H9 (cell line): ENCODE results near the gene NEAT1. TPM values are rescaled to one million over a fixed set of nuclear protein-coding genes. Genes with fewer than 3 reads are reported as not detected.

ENCODE experiments used
- DNase-seq: peaks from one replicate; pipeline ENCODE4 v3.0.0-alpha.2; 2017
- H2AFZ ChIP-seq: one replicate; pipeline ENCODE4 v1.6.1; 2013; ENCODE audit warnings: mild to moderate bottlenecking, low read length, control low read depth, moderate library complexity
- H2AK5ac ChIP-seq: 2 replicates; pipeline ENCODE4 v1.6.1; 2013; ENCODE audit warnings: low read length, control low read depth, mixed read lengths; ENCODE audit not compliant: insufficient read length
- H2BK120ac ChIP-seq: one replicate; pipeline ENCODE4 v1.6.1; 2013; ENCODE audit warnings: low read depth, mild to moderate bottlenecking, low read length, control low read depth, inconsistent platforms; ENCODE audit not compliant: poor library complexity, severe bottlenecking
- H2BK12ac ChIP-seq: 2 replicates; pipeline ENCODE4 v1.6.1; 2013; ENCODE audit warnings: low read length, control low read depth, mixed read lengths, low read depth; ENCODE audit not compliant: insufficient read length
- H2BK15ac ChIP-seq: 2 replicates; pipeline ENCODE4 v1.6.1; 2013; ENCODE audit warnings: low read depth, low read length, control low read depth
- H2BK20ac ChIP-seq: one replicate; pipeline ENCODE4 v1.6.1; 2013; ENCODE audit warnings: low read depth, mild to moderate bottlenecking, low read length, control low read depth, inconsistent platforms; ENCODE audit not compliant: poor library complexity, severe bottlenecking
- H2BK5ac ChIP-seq: 2 replicates; pipeline ENCODE4 v1.6.1; 2013; ENCODE audit warnings: low read length, control low read depth, mixed read lengths; ENCODE audit not compliant: insufficient read length
- H3K14ac ChIP-seq: 2 replicates; pipeline ENCODE4 v1.6.1; 2013; ENCODE audit warnings: low read length, control low read depth; ENCODE audit not compliant: insufficient read depth
- H3K18ac ChIP-seq: 2 replicates; pipeline ENCODE4 v1.6.1; 2013; ENCODE audit warnings: low read depth, mild to moderate bottlenecking, mixed read lengths, low read length, control low read depth; ENCODE audit not compliant: insufficient read length
- H3K23ac ChIP-seq: 2 replicates; pipeline ENCODE4 v1.6.1; 2013; ENCODE audit warnings: low read length, control low read depth, mixed read lengths, low read depth; ENCODE audit not compliant: insufficient read length
- H3K23me2 ChIP-seq: 2 replicates; pipeline ENCODE4 v1.6.1; 2013; ENCODE audit warnings: low read depth, mild to moderate bottlenecking, mixed read lengths, low read length, control low read depth; ENCODE audit not compliant: insufficient read length, poor library complexity, severe bottlenecking
- H3K27ac ChIP-seq: 2 replicates; pipeline ENCODE4 v1.5.1; 2013; ENCODE audit warnings: low read length, control low read depth, mixed read lengths, low read depth; ENCODE audit not compliant: insufficient read length
- H3K27me3 ChIP-seq: 2 replicates; pipeline ENCODE4 v1.6.1; 2013; ENCODE audit warnings: low read length, control low read depth, inconsistent platforms; ENCODE audit not compliant: insufficient read depth
- H3K4ac ChIP-seq: 2 replicates; pipeline ENCODE4 v1.6.1; 2013; ENCODE audit warnings: low read depth, mild to moderate bottlenecking, control low read depth, inconsistent platforms, low read length, moderate library complexity
- H3K4me1 ChIP-seq: 2 replicates; pipeline ENCODE4 v1.6.1; 2013; ENCODE audit warnings: low read length, control low read depth, inconsistent platforms; ENCODE audit not compliant: insufficient read depth
- H3K4me2 ChIP-seq: 2 replicates; pipeline ENCODE4 v1.6.1; 2013; ENCODE audit warnings: low read length, control low read depth, mixed read lengths; ENCODE audit not compliant: insufficient read length, insufficient read depth
- H3K56ac ChIP-seq: 2 replicates; pipeline ENCODE4 v1.6.1; 2013; ENCODE audit warnings: low read depth, mild to moderate bottlenecking, mixed read lengths, low read length, control low read depth; ENCODE audit not compliant: insufficient read length
- H3K79me1 ChIP-seq: 2 replicates; pipeline ENCODE4 v1.6.1; 2013; ENCODE audit warnings: low read depth, mild to moderate bottlenecking, moderate library complexity, low read length, control low read depth, inconsistent platforms; ENCODE audit not compliant: insufficient read depth, poor library complexity, severe bottlenecking
- H3K79me2 ChIP-seq: 2 replicates; pipeline ENCODE4 v1.6.1; 2013; ENCODE audit warnings: low read length, control low read depth, inconsistent platforms; ENCODE audit not compliant: insufficient read depth
- H3K9ac ChIP-seq: 2 replicates; pipeline ENCODE4 v1.6.1; 2013; ENCODE audit warnings: low read length, control low read depth, mixed read lengths; ENCODE audit not compliant: insufficient read length; ENCODE audit errors: extremely low read depth
- H3K9me3 ChIP-seq: one replicate; pipeline ENCODE4 v1.6.1; 2013; ENCODE audit warnings: low read depth, low read length, inconsistent platforms; ENCODE audit not compliant: control insufficient read depth
- H3T11ph ChIP-seq: one replicate; pipeline ENCODE4 v1.6.1; 2013; ENCODE audit warnings: mild to moderate bottlenecking, low read length, control low read depth, inconsistent platforms
- H4K20me1 ChIP-seq: one replicate; pipeline ENCODE4 v1.6.1; 2013; ENCODE audit not compliant: control insufficient read depth, insufficient read length, insufficient read depth
- H4K5ac ChIP-seq: 2 replicates; pipeline ENCODE4 v1.6.1; 2013; ENCODE audit warnings: low read depth, mild to moderate bottlenecking, mixed read lengths, low read length, control low read depth; ENCODE audit not compliant: insufficient read length
- H4K8ac ChIP-seq: replicated peaks from 2 replicates; pipeline ENCODE4 v1.6.1; 2013; ENCODE audit warnings: low read length, control low read depth, mixed read lengths, low read depth; ENCODE audit not compliant: insufficient read length
- H4K91ac ChIP-seq: 2 replicates; pipeline ENCODE4 v1.6.1; 2013; ENCODE audit warnings: low read depth, mild to moderate bottlenecking, moderate library complexity, mixed read lengths, low read length, control low read depth; ENCODE audit not compliant: insufficient read length
- H3K27ac Mint-ChIP-seq, 3 experiments: 2 replicates in 2 of 3; 3 replicates in 1 of 3; pipeline ENCODE4 v1.8.0; 2020 to 2021; ENCODE audit warnings: mixed read lengths in 3 of 3, mild to moderate bottlenecking in 1 of 3, moderate library complexity in 1 of 3
- H3K27me3 Mint-ChIP-seq: 2 replicates; pipeline ENCODE4 v1.8.0; 2021; ENCODE audit warnings: low read depth, mild to moderate bottlenecking, moderate library complexity, mixed read lengths
- H3K36me3 Mint-ChIP-seq, 3 experiments: 2 replicates in 2 of 3; 3 replicates in 1 of 3; pipeline ENCODE4 v1.8.0; 2020 to 2021; ENCODE audit warnings: low read depth in 3 of 3, mixed read lengths in 3 of 3; ENCODE audit not compliant: insufficient read depth in 1 of 3
- H3K4me1 Mint-ChIP-seq, 2 experiments: 2 replicates each; pipeline ENCODE4 v1.8.0; 2020; ENCODE audit warnings: mixed read lengths in 2 of 2
- H3K4me3 Mint-ChIP-seq, 2 experiments: 2 replicates in 1 of 2; 3 replicates in 1 of 2; pipeline ENCODE4 v1.8.0; 2020 to 2021; ENCODE audit warnings: mild to moderate bottlenecking in 2 of 2, mixed read lengths in 2 of 2, moderate library complexity in 1 of 2
- H3K9me3 Mint-ChIP-seq, 2 experiments: 2 replicates in 1 of 2; 3 replicates in 1 of 2; pipeline ENCODE4 v1.8.0; 2020; ENCODE audit warnings: mild to moderate bottlenecking in 2 of 2, mixed read lengths in 2 of 2, moderate library complexity in 1 of 2
- WGBS: extraction: QIAGEN DNeasy Blood & Tissue Kit; methylation state at CpG from one replicate; pipeline ENCODE4 v1.1.7; 2013; ENCODE audit warnings: missing lambda C conversion rate, low lambda C conversion rate, mixed read lengths; ENCODE audit not compliant: insufficient read length; ENCODE audit errors: extremely low coverage; 5-methylcytosine and 5-hydroxymethylcytosine counted together
- total RNA-seq: library from RNA; stranded (reverse); gene quantifications from 2 replicates; pipeline ENCODE4 v1.2.1, GENCODE V29; 2021
- TF ChIP-seq, protein P1 (sequence below): fragments of 200-600 bp; sonication (generic); conservative IDR thresholded peaks from 3 replicates; pipeline ENCODE4 v1.8.0; 2021; ENCODE audit warnings: antibody characterized with exemption, mild to moderate bottlenecking

Gene NEAT1
- total RNA-seq, 1 experiment from 2014 or later: 12.7 TPM

DNA sequence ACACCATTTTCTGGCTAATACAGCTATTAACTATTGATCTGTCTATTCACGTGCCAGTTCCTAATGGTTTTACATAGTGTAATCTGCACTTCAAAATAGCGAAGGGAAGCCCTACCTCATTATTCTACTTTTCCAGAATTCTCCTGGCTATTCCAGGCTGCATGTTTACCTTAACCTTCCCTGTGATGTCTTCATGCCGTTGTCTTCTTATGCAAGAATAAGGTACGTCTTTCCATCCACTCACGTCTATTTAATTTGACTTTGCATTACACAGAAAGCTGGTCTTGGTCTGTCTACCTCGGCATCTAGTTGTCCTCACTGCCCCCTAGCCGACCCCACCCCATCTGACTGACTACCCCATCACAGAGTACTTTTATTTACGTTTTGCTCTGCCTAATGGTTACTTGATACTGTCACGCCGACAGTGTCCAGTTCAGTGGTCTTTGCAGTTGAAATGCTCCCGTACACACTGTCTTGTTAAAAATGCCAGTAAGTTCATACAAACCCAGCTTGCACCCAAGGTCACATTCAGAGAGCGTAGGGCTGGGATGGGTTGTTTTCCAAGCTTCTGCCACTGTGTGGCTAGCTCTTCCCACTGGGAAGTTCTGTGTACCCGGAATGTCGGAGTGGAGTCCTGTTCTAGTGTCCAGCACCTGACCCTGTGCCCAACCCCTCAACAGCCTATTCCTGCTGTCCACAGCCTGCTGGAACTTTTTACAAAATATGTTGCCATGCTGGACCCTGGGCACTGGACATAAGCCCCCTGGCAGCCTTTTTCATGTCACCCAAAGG, 15.0 kb downstream of the NEAT1 start:
- H3K4me2 ChIP-seq: no peak overlapping the region
- H4K5ac ChIP-seq: no peak overlapping the region
- no peak overlapping the region for H3K23ac ChIP-seq
- DNase-seq: no peak
- H3K56ac ChIP-seq: no peak overlapping the region
- H3K4me3 Mint-ChIP-seq: no peak overlapping the region
- no peaks in the 10 kb centered on the region for H4K20me1 ChIP-seq
- no peaks in the 10 kb centered on the region for H3K79me2 ChIP-seq
- no peaks in the 10 kb centered on the region for H3K79me1 ChIP-seq
- H3T11ph ChIP-seq: no peak overlapping the region
- H4K8ac ChIP-seq: no peak overlapping the region
- H2AK5ac ChIP-seq: no peak overlapping the region
- no peaks in the 10 kb centered on the region for H3K4me1 ChIP-seq
- TF ChIP-seq, protein P1, sequence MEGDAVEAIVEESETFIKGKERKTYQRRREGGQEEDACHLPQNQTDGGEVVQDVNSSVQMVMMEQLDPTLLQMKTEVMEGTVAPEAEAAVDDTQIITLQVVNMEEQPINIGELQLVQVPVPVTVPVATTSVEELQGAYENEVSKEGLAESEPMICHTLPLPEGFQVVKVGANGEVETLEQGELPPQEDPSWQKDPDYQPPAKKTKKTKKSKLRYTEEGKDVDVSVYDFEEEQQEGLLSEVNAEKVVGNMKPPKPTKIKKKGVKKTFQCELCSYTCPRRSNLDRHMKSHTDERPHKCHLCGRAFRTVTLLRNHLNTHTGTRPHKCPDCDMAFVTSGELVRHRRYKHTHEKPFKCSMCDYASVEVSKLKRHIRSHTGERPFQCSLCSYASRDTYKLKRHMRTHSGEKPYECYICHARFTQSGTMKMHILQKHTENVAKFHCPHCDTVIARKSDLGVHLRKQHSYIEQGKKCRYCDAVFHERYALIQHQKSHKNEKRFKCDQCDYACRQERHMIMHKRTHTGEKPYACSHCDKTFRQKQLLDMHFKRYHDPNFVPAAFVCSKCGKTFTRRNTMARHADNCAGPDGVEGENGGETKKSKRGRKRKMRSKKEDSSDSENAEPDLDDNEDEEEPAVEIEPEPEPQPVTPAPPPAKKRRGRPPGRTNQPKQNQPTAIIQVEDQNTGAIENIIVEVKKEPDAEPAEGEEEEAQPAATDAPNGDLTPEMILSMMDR: no peak
- no peaks in the 10 kb centered on the region for H3K23me2 ChIP-seq
- no peaks in the 10 kb centered on the region for H3K36me3 Mint-ChIP-seq
- H3K18ac ChIP-seq: no peak overlapping the region
- no peak overlapping the region for H2BK15ac ChIP-seq
- H3K27me3 Mint-ChIP-seq: peaks cover 3% of the 10 kb centered on the region; the same call in 1 of the 2 replicates
- H3K9ac ChIP-seq: no peak overlapping the region
- H3K4ac ChIP-seq: no peak overlapping the region
- H2AFZ ChIP-seq: no peak overlapping the region
- H2BK120ac ChIP-seq: no peak overlapping the region
- peaks cover 0 to 4% of the 10 kb centered on the region in 2 experiments; a peak in 2 of 4 replicates for H3K4me1 Mint-ChIP-seq
- no peak overlapping the region for H2BK12ac ChIP-seq
- H3K27ac ChIP-seq: no peak overlapping the region
- H4K91ac ChIP-seq: no peak overlapping the region
- no peak overlapping the region for H3K27ac Mint-ChIP-seq
- WGBS: no CpG with 5 or more reads among the region's 14 CpGs
- no peak overlapping the region for H2BK5ac ChIP-seq
- no peak overlapping the region for H3K14ac ChIP-seq
- no peaks in the 10 kb centered on the region for H3K9me3 ChIP-seq
- H3K9me3 Mint-ChIP-seq: no peaks in the 10 kb centered on the region
- H2BK20ac ChIP-seq: no peak overlapping the region
- H3K27me3 ChIP-seq: no peaks in the 10 kb centered on the region
